ENCODE results near the gene KRTAP4-6.

KRTAP4-6 gene

DNA sequence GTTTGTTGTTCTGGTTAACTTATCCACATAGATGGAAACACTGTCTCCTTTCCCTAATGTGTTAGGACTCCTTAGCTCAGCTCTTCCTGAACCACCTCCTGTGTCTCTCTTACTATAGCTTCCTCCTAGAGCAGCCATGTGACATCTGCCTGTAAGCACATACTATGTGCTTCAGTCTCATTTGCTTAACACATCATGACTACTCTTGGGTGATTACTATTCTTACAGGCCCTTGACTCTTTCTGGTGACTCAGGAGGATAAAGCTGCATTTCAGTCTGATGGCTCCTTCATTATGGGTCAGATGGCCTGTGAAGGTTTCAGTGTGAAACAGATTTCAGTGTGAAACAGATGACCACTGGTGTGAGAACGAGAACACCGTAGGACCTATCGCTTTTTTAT lies 38.0 kb upstream of the KRTAP4-6 start:
- POLR2A ChIA-PET = interaction anchor here (0.9 kb wide), 1 partner anchor 17 kb away, joined by 3 read pairs; no protein-coding TSS in a partner anchor
- DNase-seq (ENCODE audit: low read depth, low spot score) = peak; percentile 14

DNA sequence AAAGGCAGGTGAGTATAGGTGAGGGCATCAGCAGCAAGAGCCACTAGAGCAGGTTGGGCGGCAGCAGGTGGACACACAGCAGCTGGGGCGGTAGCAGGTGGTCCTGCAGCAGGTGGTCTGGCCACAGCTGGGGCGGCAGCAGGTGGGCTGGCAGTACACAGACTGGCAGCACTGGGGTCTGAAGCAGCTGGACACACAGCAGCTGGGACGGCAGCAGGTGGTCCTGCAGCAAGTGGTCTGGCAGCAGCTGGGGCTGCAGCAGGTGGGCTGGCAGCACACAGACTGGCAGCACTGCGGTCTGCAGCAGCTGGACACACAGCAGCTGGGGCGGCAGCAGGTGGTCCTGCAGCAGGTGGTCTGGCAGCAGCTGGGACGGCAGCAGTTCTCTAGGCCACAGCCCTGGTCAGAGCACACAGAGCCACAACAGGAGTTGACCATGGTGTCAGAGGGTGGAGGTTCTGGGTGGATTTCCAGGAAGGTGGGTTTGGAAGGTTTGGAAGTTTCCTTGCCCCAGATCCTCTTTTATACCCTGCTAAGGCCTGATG lies 37.5 kb upstream of the KRTAP4-6 start, which contains the start of gene KRTAP4-2:
Gene KRTAP4-2 (minus strand): TSS at position 495 of the 545 bp plus-strand sequence. CDS start 57 bp downstream, at position 438.
- ChIA-PET POLR2A (no interaction called here), CTCF (interaction anchor here (1.8 kb wide), 1 partner anchor 10 kb away, joined by 5 read pairs; no protein-coding TSS in a partner anchor)
- no peak for DNase-seq (ENCODE audit: low read depth, low spot score)
- H3K4me3 ChIP-seq (ENCODE audit: low read depth, low read length) = no peak within 1 kb of the TSS
- TF ChIP-seq CTCF (IDR thresholded peaks at IDR 0.05; ENCODE audit: insufficient read depth, low read length, missing control alignments) = no peak

More for the DNA sequence above, 38.0 kb upstream of the KRTAP4-6 start:
- CTCF ChIA-PET = interaction anchor here (1.8 kb wide), 1 partner anchor 9 kb away, joined by 5 read pairs; no protein-coding TSS in a partner anchor
- no peak for TF ChIP-seq CTCF (IDR thresholded peaks at IDR 0.05; ENCODE audit: insufficient read depth, low read length, missing control alignments)
- no peak overlapping the region for H3K4me3 ChIP-seq (ENCODE audit: low read depth, low read length)

DNA sequence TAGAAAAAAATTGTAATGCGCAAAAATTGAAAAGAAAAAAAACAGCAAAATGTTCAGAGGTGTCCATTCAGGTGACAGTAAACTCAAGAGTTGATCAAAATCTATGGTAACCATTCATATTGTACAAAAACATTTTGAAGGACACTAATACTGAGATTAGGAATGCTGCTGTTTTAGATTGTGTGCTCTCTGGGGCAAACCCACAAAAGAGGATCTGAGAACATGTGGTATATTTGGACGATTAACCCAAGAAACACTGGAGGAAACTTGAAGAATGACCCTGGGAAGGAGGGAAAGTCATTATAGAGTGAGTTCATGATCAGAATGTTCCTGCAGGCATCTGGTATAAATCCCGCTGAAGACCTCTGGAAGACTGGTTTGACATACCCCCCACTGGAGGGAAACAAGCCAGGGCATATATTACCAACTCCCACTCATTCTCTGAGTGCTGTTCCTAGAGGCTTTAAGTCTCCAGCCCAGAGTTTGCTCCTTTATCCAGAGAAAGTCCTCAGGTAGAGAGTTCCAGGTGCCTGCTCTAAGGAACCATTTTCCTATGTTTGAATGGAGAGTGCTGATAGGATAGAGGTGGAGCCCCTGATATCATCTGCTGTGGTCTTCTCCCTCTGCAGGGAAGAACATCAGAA lies 36.5 kb upstream of the KRTAP4-6 start:
- TF ChIP-seq CTCF (IDR thresholded peaks at IDR 0.05; ENCODE audit: insufficient read depth, low read length, missing control alignments) = no peak
- ChIA-PET CTCF (interaction anchor here (1.1 to 1.8 kb wide), 2 partner anchors 10 to 472 kb away, joined by 4 to 5 read pairs; no protein-coding TSS in a partner anchor), POLR2A (no interaction called here)
- H3K4me3 ChIP-seq (ENCODE audit: low read depth, low read length) = no peak overlapping the region
- no peak for DNase-seq (ENCODE audit: low read depth, low spot score)

DNA sequence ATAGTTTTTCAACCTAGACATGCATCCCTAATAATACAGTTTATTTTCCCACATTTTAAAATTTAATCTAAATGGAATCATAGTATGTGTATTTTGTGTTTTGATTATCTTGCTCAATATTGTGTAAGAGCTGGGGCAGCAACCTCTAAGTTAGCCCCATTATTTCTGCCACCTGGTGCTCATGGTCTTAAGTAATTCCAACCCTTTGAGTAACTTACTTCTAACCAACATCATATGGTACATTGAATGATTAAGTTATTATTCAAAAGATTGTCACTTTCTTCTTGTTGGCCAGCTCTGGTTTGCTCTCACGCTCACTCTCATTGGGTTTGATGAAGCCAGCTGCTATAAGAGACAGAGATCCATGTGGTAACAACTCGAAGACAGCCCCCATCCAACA lies 31.5 kb upstream of the KRTAP4-6 start:
- ChIA-PET CTCF (no interaction called here), POLR2A (no interaction called here)
- no peak for DNase-seq (ENCODE audit: low read depth, low spot score)
- no peak for TF ChIP-seq CTCF (IDR thresholded peaks at IDR 0.05; ENCODE audit: insufficient read depth, low read length, missing control alignments)
- H3K4me3 ChIP-seq (ENCODE audit: low read depth, low read length) = no peak overlapping the region

DNA sequence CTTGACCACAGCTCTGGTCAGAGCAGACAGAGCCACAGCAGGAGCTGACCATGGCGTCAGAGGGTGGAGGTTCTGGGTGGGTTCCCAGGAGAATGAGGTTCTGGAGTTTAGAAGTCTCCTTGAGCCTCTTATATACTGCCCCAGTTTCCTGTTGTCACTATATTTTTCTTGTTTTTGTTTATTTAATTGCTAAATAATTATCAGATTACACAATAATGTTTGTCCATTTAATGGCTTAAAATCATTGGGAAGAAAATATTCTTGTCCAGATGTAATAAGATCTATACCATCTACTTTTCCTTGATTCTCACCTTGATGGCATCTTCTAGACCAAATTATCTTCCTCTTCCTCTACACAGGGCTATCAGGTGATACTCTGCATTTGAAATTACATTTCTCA lies 27.8 kb upstream of the KRTAP4-6 start, which contains the start of gene KRTAP4-3:
Gene KRTAP4-3 (minus strand): TSS at position 101 of the 400 bp plus-strand sequence. CDS start 49 bp downstream, at position 52.
- no peak for DNase-seq (ENCODE audit: low read depth, low spot score)
- POLR2A ChIA-PET = no interaction called here
- CTCF ChIA-PET = no interaction called here
- TF ChIP-seq CTCF (IDR thresholded peaks at IDR 0.05; ENCODE audit: insufficient read depth, low read length, missing control alignments) = no peak
- no peak within 1 kb of the TSS for H3K4me3 ChIP-seq (ENCODE audit: low read depth, low read length)

DNA sequence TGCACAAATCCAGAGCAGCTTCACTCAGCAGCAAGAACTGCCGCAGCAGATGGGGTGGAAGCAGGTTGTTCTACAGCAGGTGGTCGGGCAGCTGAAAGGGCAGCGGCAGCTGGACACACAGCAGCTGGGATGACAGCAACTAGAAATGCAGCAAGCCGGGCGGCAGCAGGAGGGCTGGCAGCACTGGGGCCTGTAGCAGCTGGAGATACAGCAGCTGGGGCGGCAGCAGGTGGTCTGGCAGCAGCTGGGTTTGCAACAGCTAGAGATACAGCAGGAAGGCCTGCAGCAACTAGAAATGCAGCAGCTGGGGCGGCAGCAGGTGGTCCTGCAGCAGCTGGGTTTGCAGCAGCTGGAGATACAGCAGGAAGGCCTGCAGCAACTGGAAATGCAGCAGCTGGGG lies 27.2 kb upstream of the KRTAP4-6 start:
- TF ChIP-seq CTCF (IDR thresholded peaks at IDR 0.05; ENCODE audit: insufficient read depth, low read length, missing control alignments) = no peak
- no peak overlapping the region for H3K4me3 ChIP-seq (ENCODE audit: low read depth, low read length)
- no peak for DNase-seq (ENCODE audit: low read depth, low spot score)
- ChIA-PET POLR2A (no interaction called here), CTCF (no interaction called here)

All from AG04449 (cell line).